ENCODE results near the gene GFER.

The GFER gene

DNA sequence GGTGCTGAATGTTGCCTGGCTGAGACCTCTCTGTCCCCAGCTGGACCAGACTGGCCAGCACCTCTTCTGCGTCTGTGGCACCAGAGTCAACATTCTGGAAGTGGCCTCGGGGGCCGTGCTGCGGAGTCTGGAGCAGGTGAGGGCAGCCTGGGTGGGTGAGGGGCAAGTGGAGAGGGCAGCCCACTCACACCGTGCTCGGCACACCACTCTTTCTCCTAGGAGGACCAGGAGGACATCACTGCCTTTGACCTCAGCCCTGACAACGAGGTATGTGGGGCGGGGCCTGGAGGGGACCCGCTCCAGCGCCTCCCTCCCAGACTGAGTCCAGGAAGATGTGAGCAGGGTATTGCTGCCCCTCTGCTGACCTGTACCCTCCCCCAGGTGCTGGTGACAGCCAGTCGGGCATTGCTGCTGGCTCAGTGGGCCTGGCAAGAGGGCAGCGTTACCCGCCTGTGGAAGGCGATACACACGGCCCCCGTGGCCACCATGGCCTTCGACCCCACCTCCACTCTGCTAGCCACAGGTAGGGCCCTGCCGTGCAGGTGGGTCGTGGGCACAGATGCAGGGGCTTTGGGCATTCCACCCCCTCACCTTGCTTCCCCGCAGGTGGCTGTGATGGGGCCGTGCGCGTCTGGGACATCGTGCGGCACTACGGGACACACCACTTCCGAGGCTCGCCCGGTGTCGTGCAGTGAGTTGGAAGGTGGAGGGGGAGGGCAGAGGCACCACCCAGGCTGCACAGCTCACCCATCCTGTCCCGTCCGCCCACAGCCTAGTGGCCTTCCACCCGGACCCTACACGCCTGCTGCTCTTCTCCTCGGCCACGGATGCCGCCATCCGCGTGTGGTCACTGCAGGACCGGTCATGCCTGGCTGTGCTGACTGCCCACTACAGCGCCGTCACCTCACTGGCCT lies 9.6 kb upstream of the GFER start:
- DNase-seq (ENCODE audit: low read depth): no peak

- DNase-seq (ENCODE audit: low read depth): no peak
Observed at GRCh38 chr16:1975432-1976215, 8.4 kb upstream of the GFER start.

GRCh38 chr16:1976216-1976520 lies 7.8 kb upstream of the GFER start:
- DNase-seq (ENCODE audit: low read depth): no peak

DNA sequence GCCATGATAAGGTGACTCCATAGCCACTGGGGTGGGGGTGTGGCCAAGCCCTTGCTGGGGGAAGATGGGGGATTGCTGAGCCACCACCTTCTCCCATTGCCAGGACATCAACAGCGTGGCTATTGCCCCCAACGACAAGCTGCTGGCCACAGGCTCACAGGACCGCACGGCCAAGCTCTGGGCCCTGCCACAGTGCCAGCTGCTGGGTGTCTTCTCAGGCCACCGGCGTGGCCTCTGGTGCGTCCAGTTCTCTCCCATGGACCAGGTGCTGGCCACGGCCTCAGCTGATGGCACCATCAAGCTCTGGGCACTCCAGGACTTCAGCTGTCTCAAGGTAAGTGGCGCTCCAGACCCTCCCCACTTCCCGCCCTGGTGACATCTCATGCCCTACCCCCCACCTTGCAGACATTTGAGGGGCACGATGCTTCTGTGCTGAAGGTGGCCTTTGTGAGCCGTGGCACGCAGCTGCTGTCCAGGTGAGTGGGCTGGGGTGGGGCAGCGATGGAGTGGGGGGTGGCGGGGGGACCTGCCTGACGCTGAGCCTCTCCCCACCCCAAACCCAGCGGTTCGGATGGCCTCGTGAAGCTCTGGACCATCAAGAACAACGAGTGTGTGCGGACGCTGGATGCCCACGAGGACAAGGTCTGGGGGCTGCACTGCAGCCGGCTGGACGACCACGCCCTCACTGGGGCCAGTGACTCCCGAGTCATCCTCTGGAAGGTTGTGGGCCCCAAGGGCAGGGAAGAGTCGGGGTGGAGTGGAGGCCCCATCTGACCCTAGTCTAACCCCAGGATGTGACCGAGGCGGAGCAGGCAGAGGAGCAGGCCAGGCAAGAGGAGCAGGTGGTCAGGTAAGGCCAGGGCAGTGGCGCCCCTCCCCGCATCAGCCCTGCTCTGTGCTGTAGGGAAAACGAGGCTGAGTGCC lies 6.8 kb upstream of the GFER start:
- DNase-seq (ENCODE audit: low read depth): no peak

DNA sequence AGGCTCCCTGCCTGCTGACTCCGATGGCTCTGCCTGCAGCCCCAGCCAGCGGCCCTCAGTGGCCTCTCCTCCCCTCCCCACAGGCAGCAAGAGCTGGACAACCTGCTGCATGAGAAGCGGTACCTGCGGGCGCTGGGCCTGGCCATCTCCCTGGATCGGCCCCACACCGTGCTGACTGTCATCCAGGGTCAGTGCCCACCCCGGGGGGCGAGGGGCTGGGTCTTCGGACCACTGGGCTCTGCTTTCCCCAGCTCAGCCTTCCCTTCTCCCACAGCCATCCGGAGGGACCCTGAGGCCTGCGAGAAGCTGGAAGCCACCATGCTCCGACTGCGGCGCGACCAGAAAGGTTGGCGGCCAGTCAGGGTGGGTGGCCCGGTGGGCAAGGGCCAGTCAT lies 6.1 kb upstream of the GFER start:
- no peak for DNase-seq (ENCODE audit: low read depth)

- DNase-seq (ENCODE audit: low read depth): no peak
Observed at GRCh38 chr16:1978476-1979120, 5.4 kb upstream of the GFER start.

DNA sequence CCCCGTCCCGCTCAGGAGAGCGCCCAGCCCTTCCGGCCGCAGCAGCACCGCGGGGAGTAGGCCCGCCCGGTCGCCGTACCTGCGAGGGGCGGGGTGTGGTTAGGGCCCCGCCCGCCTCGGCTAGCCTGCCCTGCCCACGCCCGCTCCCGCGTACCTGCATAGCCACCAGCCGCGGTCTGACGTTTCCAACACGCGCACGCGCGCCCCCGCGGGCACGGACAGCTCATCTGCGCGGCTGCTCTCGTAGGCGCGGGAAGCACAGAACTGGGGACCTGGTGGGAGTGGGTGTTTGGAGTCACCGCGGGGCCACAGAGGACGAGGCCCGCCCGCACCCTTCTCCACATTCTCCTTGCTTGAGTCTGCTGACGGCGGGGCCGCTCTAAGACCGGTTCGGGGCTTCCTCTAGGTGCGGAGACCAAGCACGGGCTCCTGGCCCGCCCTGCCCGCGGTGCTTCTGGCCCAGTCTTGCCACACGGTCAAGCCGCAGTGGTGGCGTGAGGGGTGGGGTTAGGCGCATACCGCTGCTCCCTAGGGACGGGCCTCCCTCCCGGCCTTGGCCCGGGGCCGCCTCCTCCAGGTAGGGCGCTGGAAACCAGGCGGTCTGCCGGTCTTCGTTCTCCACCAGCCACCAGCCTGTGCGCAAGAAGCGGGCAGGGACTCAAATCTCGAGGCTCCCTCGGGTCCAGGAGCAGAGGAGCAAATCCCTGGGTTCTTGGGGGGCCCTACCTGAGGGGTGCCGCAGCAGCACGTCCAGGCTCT lies 4.5 kb upstream of the GFER start:
- DNase-seq (ENCODE audit: low read depth): no peak

GRCh38 chr16:1980030-1980769 lies 3.8 kb upstream of the GFER start:
- DNase-seq (ENCODE audit: low read depth): no peak

DNA sequence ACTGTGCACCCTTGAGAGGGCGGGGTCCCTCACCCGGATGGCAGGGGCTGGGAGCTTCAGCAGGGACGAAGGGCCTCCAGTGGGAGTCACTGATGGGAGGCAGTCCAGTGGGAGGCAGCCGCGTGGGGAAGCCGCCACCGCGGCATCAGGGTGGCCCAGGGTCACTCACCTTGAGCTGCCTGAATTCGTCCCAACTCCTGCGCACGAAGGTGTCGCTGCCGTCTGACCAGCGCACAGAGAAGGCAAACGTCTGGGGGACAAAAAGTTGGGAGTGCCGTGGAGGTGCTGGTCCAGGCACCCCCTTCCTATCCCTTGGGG lies 3.3 kb upstream of the GFER start:
- no peak for DNase-seq (ENCODE audit: low read depth)

DNA sequence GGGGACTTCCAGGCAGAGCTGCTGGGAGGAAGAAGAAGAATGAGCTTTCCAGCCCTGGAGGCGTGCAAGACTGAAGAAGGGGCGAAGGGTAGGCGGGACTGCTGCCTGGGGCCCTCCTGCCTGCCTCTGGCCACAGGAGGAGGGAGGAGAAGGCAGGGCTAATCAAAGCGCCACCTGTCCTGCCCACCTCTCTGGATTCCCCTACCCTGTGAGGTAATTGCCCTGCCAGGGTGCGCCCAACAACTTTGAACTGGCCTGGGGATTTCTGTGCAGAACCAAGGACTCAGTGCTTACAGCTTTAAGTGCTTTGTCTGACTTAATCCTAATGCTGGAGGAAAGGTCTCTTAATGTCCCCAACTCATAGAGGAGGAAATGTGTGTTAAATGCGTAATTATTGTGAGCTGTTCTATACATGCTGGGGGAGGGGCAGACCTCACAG lies 2.6 kb upstream of the GFER start, which contains the start of gene NOXO1:
Gene NOXO1, minus strand, starts transcription at position 72 of the 439 bp plus-strand sequence. CDS start 290 bp downstream, outside the sequence.
- no peak for DNase-seq (ENCODE audit: low read depth)

- DNase-seq (ENCODE audit: low read depth): no peak
Observed at GRCh38 chr16:1982013-1982433, 2.0 kb upstream of the GFER start.

- no peak for DNase-seq (ENCODE audit: low read depth)
Observed at GRCh38 chr16:1982991-1983543, 926 bp upstream of the GFER start.

- no peak for DNase-seq (ENCODE audit: low read depth)
Observed at GRCh38 chr16:1984347-1985225, 593 bp downstream of the GFER start.

GRCh38 chr16:1985466-1986150 lies 1.6 kb downstream of the GFER start:
- no peak for DNase-seq (ENCODE audit: low read depth)

GRCh38 chr16:1987198-1987597 lies 3.2 kb downstream of the GFER start:
- DNase-seq (ENCODE audit: low read depth): no peak

DNA sequence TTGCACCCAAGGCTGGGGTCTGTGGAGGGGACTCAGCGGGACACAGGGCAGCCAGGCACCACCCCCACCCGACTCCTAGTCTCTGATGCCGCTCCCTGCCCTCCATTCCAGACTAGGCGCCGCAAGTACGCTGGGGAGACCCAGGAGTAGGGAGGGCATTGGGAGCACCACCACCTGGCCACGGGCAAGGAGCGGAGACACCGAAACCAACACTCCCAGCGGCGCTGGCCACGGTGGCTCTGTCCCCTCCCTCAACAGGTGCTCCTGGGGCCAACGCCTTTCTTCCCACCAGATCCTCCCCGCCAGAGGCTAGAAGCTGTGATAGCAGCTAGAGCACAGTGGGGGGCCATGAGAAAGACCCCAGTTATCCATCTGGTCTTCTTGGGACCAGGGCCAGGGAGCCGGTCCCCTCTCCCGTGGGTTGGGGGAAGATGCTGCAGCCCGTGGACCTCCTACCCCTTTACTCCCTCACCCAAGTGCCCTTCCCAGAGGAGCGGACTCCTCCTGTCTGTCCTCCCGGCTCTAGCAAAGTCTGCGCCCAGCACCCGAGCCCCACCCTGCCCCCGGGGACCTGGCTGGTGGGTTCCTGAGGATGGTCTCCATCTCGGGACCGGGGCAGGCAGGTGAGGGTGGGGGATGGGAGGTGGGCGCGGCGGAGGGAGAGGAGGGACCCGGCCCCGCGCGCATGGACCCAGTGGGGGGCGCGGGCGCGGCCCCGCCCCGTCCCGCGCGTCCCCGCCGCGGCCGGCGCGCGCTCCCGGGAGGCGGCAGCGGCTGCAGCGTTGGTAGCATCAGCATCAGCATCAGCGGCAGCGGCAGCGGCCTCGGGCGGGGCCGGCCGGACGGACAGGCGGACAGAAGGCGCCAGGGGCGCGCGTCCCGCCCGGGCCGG lies 5.5 kb downstream of the GFER start, which contains the start of gene SYNGR3:
Gene SYNGR3, plus strand, starts transcription at position 762 of the 892 bp plus-strand sequence. CDS start 133 bp downstream, outside the sequence.
- no peak for DNase-seq (ENCODE audit: low read depth)

DNA sequence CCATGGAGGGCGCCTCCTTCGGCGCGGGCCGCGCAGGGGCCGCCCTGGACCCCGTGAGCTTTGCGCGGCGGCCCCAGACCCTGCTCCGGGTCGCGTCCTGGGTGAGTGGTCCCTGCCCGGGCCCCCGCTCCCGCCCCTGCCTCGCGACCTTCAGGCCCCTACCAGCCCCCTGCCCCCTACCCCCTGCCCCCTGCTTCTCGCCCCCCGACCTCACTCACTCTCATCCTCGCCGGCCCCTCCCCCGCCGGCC lies 6.0 kb downstream of the GFER start:
- DNase-seq (ENCODE audit: low read depth): no peak

All from activated T-helper 1 cell treated with Interleukin-2 at 50 U/mL for 16 hours (primary cell).